HG03457 (cell line): ENCODE data around the gene EPS15.
"Not testable (repeated sequence)": the region's sequence is repeated elsewhere in the genome, so short reads cannot be mapped to it uniquely, and the experiment has no call there.

ENCODE experiments used
- ATAC-seq: cut with Tn5 transposase; IDR thresholded peaks from one replicate; pipeline ENCODE4 v1.9.1; 2021; ENCODE audit warnings: moderate number of reproducible peaks; ENCODE audit not compliant: unreplicated experiment

The EPS15 gene

GRCh38 chr1:51386259-51386658 is 132.8 kb downstream of the EPS15 start:
- ATAC-seq = not testable (repeated sequence)

- ATAC-seq = no peak
These were observed 133.3 kb downstream of the EPS15 start for GRCh38 chr1:51385776-51386175.

- ATAC-seq = no peak
These were observed 137.1 kb downstream of the EPS15 start for GRCh38 chr1:51381964-51382363.

- no peak for ATAC-seq
These were observed 138.1 kb downstream of the EPS15 start for GRCh38 chr1:51380936-51381335.

- ATAC-seq = no peak
These were observed 140.2 kb downstream of the EPS15 start for GRCh38 chr1:51378871-51379270.

GRCh38 chr1:51373898-51374297 is 145.2 kb downstream of the EPS15 start:
- ATAC-seq = no peak

GRCh38 chr1:51372561-51372960 is 146.5 kb downstream of the EPS15 start:
- no peak for ATAC-seq

GRCh38 chr1:51369171-51369570 is 149.9 kb downstream of the EPS15 start:
- ATAC-seq = no peak

- ATAC-seq = no peak
These were observed 153.3 kb downstream of the EPS15 start for GRCh38 chr1:51365774-51366173.

GRCh38 chr1:51359879-51360278 is 159.2 kb downstream of the EPS15 start:
- no peak for ATAC-seq

GRCh38 chr1:51355382-51355781 is 163.7 kb downstream of the EPS15 start:
- no peak for ATAC-seq

- ATAC-seq = no peak
These were observed 164.7 kb downstream of the EPS15 start for GRCh38 chr1:51354416-51354815.

- no peak for ATAC-seq
These were observed 167.2 kb downstream of the EPS15 start for GRCh38 chr1:51351907-51352306.

GRCh38 chr1:51349862-51350261 is 169.2 kb downstream of the EPS15 start:
- ATAC-seq = no peak

- ATAC-seq = no peak
These were observed 170.9 kb downstream of the EPS15 start for GRCh38 chr1:51348147-51348527.

- ATAC-seq = no peak
These were observed 171.5 kb downstream of the EPS15 start for GRCh38 chr1:51347398-51348146.

- ATAC-seq = no peak
These were observed 172.8 kb downstream of the EPS15 start for GRCh38 chr1:51346086-51346942.

GRCh38 chr1:51345300-51345687 is 173.8 kb downstream of the EPS15 start:
- no peak for ATAC-seq

- no peak for ATAC-seq
These were observed 174.3 kb downstream of the EPS15 start for GRCh38 chr1:51344602-51345299.

- ATAC-seq = no peak
These were observed 174.8 kb downstream of the EPS15 start for GRCh38 chr1:51344276-51344601.

- no peak for ATAC-seq
These were observed 175.4 kb downstream of the EPS15 start for GRCh38 chr1:51343624-51344023.
